Mesodermal cell (in vitro differentiated cells): ENCODE results near the gene PXMP4.

ENCODE experiments used
- H3K27ac ChIP-seq: 2 replicates; pipeline ENCODE4 v1.7.0; 2013; ENCODE audit warnings: mild to moderate bottlenecking, low read depth, low read length, moderate library complexity; ENCODE audit not compliant: severe bottlenecking
- H3K36me3 ChIP-seq: 2 replicates; pipeline ENCODE4 v1.7.1; 2013; ENCODE audit warnings: mild to moderate bottlenecking, low read length, moderate library complexity; ENCODE audit not compliant: control insufficient read depth, insufficient read depth
- H3K4me1 ChIP-seq: one replicate; pipeline ENCODE4 v1.7.1; 2013; ENCODE audit warnings: mild to moderate bottlenecking, low read length; ENCODE audit not compliant: insufficient read depth, control insufficient read depth, poor library complexity, severe bottlenecking
- H3K4me3 ChIP-seq: 2 replicates; pipeline ENCODE4 v1.7.0; 2013; ENCODE audit warnings: low read length, control low read depth, mild to moderate bottlenecking; ENCODE audit not compliant: insufficient read depth, poor library complexity, severe bottlenecking; ENCODE audit errors: extremely low read depth
- H3K9me3 ChIP-seq: 2 replicates; pipeline ENCODE4 v1.7.1; 2013; ENCODE audit warnings: mild to moderate bottlenecking, low read length, moderate library complexity; ENCODE audit not compliant: control insufficient read depth
- WGBS, 2 experiments: methylation state at CpG; one replicate each; pipeline ENCODE4 v1.1.5; 2013; ENCODE audit warnings: missing lambda C conversion rate in 2 of 2; ENCODE audit not compliant: insufficient coverage in 2 of 2; 5-methylcytosine and 5-hydroxymethylcytosine counted together

PXMP4 gene

GRCh38 chr20:33689493-33689892 lies 30.6 kb downstream of the PXMP4 start:
- Histone ChIP-seq H3K27ac (peak overlapping the region; percentile 68), H3K36me3 (no peaks in the 10 kb centered on the region), H3K4me3 (no peak overlapping the region), H3K4me1 (peaks cover 41% of the 10 kb centered on the region), H3K9me3 (no peaks in the 10 kb centered on the region)
- no CpG with 5 or more reads among the region's 1 CpG for WGBS, 2 experiments

DNA sequence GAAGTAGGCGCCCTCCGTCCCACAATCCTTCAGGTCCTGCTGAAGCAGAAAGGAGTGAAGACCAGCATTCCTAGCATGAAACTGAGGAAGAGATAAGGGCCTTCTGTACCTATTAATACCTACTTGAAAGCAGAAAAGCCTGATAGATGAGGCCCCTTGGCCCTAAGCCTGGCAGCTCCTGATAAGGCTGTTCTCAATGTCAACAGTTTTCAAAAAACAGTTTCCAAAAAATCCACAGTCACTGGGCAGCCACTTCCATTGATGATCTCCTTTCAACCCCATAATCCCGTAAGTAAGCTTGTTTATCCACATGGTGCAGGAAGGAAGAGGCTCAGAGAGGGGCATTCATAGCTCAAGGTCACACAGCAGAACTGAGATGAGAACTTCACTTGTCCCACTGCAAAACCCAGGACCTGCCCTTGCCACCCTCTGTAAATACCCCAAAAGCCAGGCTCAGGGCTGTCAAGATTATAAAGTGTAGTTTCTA lies 31.1 kb downstream of the PXMP4 start:
- Histone ChIP-seq H3K9me3 (no peaks in the 10 kb centered on the region), H3K27ac (no peak overlapping the region), H3K4me3 (no peak overlapping the region), H3K4me1 (peaks cover 40% of the 10 kb centered on the region), H3K36me3 (no peaks in the 10 kb centered on the region)
- 100% methylated on average over 1 to 3 of the region's 3 CpGs for WGBS, 2 experiments

DNA sequence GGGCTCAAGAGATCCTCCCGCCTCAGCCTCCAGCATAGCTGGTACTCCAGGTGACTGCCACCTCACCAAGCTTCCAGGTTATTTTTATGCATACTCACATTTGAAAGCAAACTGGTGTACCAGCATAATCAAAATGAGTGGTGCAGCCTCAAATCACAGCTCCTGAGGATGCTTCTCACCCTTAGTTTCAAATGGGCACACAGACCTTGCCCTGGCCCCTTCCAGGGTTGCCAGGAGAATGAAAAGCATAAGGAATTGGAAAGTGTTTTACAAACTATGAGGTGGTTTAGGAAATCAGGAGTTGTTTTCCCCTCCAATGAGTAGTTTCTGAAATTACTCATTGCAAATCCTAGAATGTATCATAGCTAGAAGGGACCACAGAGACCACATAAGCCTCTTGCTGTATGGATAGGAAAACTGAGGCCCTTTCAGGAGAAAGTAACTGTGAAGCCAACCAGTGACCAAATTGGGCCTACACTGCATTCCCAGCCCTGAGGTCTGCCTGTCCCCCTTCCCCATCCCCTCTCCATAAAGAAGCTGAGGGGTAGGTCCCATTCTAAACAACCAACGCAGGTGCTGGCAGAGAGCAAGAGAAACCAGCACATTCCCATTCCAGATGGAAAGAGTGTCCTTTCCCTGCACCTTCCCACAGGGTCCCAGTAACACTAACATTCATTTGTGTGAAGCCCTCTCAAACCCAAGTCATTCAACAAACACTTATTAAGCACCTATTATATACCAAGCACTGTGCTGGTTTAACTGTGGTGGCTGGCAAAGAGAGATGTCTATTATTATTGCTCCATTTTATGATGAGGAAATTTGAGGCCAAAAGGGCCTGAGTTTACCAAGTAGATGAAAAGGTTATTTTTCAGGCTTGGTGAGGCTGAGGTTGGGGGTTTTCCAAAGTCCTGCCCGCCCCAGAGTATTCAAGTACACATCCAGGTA lies 31.8 kb downstream of the PXMP4 start:
- H3K4me3 ChIP-seq: no peak overlapping the region
- H3K4me1 ChIP-seq: peaks cover 35% of the 10 kb centered on the region
- WGBS, 2 experiments: 97 to 100% methylated on average over 3 of the region's 3 CpGs
- H3K9me3 ChIP-seq: no peaks in the 10 kb centered on the region
- no peaks in the 10 kb centered on the region for H3K36me3 ChIP-seq
- H3K27ac ChIP-seq: no peak overlapping the region

GRCh38 chr20:33687370-33687915 lies 32.7 kb downstream of the PXMP4 start:
- Histone ChIP-seq H3K36me3 (no peaks in the 10 kb centered on the region), H3K27ac (peak overlapping the region; percentile 41), H3K9me3 (no peaks in the 10 kb centered on the region), H3K4me3 (no peak overlapping the region), H3K4me1 (peaks cover 35% of the 10 kb centered on the region)
- WGBS, 2 experiments: 87 to 92% methylated on average over 8 of the region's 8 CpGs

GRCh38 chr20:33686984-33687366 lies 33.1 kb downstream of the PXMP4 start:
- 88 to 95% methylated on average over 7 to 14 of the region's 14 CpGs for WGBS, 2 experiments
- Histone ChIP-seq H3K36me3 (no peaks in the 10 kb centered on the region), H3K27ac (peak overlapping the region; percentile 41), H3K9me3 (no peaks in the 10 kb centered on the region), H3K4me1 (peaks cover 35% of the 10 kb centered on the region), H3K4me3 (no peak overlapping the region)

GRCh38 chr20:33686100-33686983 lies 33.8 kb downstream of the PXMP4 start, which contains the start of gene E2F1:
Gene E2F1 (minus strand): TSS chr20:33686385. CDS start chr20:33686264, 121 bp downstream.
- Histone ChIP-seq H3K36me3 (no peaks in the 10 kb centered on the region), H3K27ac (peak within 1 kb of the TSS; percentile 41), H3K4me1 (peaks cover 35% of the 10 kb centered on the region), H3K9me3 (no peaks in the 10 kb centered on the region), H3K4me3 (peak within 1 kb of the TSS; percentile 53)
- WGBS, 2 experiments: 4% methylated on average over 82 to 84 of the region's 101 CpGs

- H3K36me3 ChIP-seq: peaks cover 2% of the 10 kb centered on the region
- no peak overlapping the region for H3K27ac ChIP-seq
- H3K9me3 ChIP-seq: no peaks in the 10 kb centered on the region
- H3K4me3 ChIP-seq: peak overlapping the region; percentile 53
- peaks cover 35% of the 10 kb centered on the region for H3K4me1 ChIP-seq
- 1% methylated on average over 17 to 43 of the region's 53 CpGs for WGBS, 2 experiments
These were observed 34.6 kb downstream of the PXMP4 start for GRCh38 chr20:33685328-33686099.

GRCh38 chr20:33684533-33685327 lies 35.4 kb downstream of the PXMP4 start:
- H3K36me3 ChIP-seq: peaks cover 4% of the 10 kb centered on the region
- H3K27ac ChIP-seq: no peak overlapping the region
- H3K9me3 ChIP-seq: no peaks in the 10 kb centered on the region
- 39 to 48% methylated on average over 7 to 8 of the region's 10 CpGs for WGBS, 2 experiments
- peak overlapping the region; percentile 53 for H3K4me3 ChIP-seq
- peaks cover 31% of the 10 kb centered on the region for H3K4me1 ChIP-seq

- H3K9me3 ChIP-seq: no peaks in the 10 kb centered on the region
- no peak overlapping the region for H3K27ac ChIP-seq
- H3K4me1 ChIP-seq: peaks cover 11% of the 10 kb centered on the region
- WGBS, 2 experiments: 87 to 93% methylated on average over 9 of the region's 9 CpGs
- peaks cover 32% of the 10 kb centered on the region for H3K36me3 ChIP-seq
- H3K4me3 ChIP-seq: no peak overlapping the region
These were observed 38.3 kb downstream of the PXMP4 start for GRCh38 chr20:33681728-33682353.
